Measurements from ENCODE around the gene CCDC59.

- TF ChIP-seq, protein P1, sequence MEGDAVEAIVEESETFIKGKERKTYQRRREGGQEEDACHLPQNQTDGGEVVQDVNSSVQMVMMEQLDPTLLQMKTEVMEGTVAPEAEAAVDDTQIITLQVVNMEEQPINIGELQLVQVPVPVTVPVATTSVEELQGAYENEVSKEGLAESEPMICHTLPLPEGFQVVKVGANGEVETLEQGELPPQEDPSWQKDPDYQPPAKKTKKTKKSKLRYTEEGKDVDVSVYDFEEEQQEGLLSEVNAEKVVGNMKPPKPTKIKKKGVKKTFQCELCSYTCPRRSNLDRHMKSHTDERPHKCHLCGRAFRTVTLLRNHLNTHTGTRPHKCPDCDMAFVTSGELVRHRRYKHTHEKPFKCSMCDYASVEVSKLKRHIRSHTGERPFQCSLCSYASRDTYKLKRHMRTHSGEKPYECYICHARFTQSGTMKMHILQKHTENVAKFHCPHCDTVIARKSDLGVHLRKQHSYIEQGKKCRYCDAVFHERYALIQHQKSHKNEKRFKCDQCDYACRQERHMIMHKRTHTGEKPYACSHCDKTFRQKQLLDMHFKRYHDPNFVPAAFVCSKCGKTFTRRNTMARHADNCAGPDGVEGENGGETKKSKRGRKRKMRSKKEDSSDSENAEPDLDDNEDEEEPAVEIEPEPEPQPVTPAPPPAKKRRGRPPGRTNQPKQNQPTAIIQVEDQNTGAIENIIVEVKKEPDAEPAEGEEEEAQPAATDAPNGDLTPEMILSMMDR (tag by site-specific recombination; IDR thresholded peaks at IDR 0.05) = no peak
- TF ChIP-seq PRDM1 (tag by site-specific recombination; IDR thresholded peaks at IDR 0.05) = no peak
- TF ChIP-seq ZBTB8A (tag by site-specific recombination; IDR thresholded peaks at IDR 0.05) = no peak
These were observed 48.5 kb upstream of the CCDC59 start for GRCh38 chr12:82406651-82407050.
